SK-N-MC (cell line): Measurements from ENCODE around the gene DPYD.

Experiments
- DNase-seq: peaks from one replicate; pipeline ENCODE4 v3.0.0-alpha.2; 2011; ENCODE audit warnings: low read depth, low spot score
- H3K27ac ChIP-seq: fragments of 200-600 bp; sonication (generic); 2 replicates; pipeline ENCODE4 v1.5.1; 2016; ENCODE audit warnings: mixed run types
- H3K36me3 ChIP-seq: fragments of 200-600 bp; sonication (generic); 2 replicates; pipeline ENCODE4 v1.6.1; 2017; ENCODE audit warnings: antibody characterized with exemption, low read length, mixed read lengths; ENCODE audit not compliant: insufficient read depth
- H3K4me3 ChIP-seq: fragments of 200-600 bp; sonication (generic); 2 replicates; pipeline ENCODE4 v1.5.1; 2016
- H3K9ac ChIP-seq: fragments of 200-600 bp; sonication (generic); 2 replicates; pipeline ENCODE4 v1.8.0; 2017; ENCODE audit warnings: mixed run types, mixed read lengths; ENCODE audit not compliant: insufficient read length
- H3K9me3 ChIP-seq: fragments of 200-600 bp; sonication (generic); 2 replicates; pipeline ENCODE4 v1.6.1; 2017; ENCODE audit warnings: low read depth, mild to moderate bottlenecking, antibody characterized with exemption, low read length, moderate library complexity, mixed read lengths
- EZH2 ChIP-seq: fragments of 200-600 bp; sonication (generic); IDR thresholded peaks from one replicate; pipeline ENCODE4 v1.6.1; 2017; ENCODE audit warnings: antibody characterized with exemption
- FOXP2 ChIP-seq: optimal IDR thresholded peaks from 2 replicates; pipeline ENCODE3; 2011; ENCODE audit warnings: mild to moderate bottlenecking, moderate library complexity; ENCODE audit not compliant: insufficient read depth; ENCODE audit errors: extremely low read length, control extremely low read depth
- POLR2AphosphoS5 ChIP-seq: IDR thresholded peaks from 2 replicates; pipeline ENCODE4 v1.6.1; 2012; ENCODE audit warnings: mild to moderate bottlenecking, low read depth, low read length, borderline replicate concordance

The DPYD gene

DNA sequence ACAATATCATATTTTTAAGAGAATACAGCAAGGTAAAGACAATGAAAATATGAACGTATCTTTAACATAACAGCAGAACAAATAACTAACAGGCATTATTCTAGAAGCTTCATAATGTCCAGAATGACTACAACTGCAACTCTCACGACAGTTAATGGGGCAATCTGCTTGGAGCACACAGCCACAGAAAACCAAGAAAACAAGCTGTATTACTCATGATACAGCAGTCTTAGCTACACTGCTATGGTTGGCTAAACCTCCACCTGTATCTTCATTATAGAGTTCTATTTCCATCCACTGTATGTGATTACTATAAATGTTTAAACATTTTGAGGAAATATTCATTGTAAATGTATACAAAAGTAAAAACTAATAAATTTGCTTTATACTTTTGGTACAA lies 139.9 kb downstream of the DPYD start:
- H3K9ac ChIP-seq = no peak overlapping the region
- no peaks in the 10 kb centered on the region for H3K9me3 ChIP-seq
- no peaks in the 10 kb centered on the region for H3K36me3 ChIP-seq
- no peak overlapping the region for H3K4me3 ChIP-seq
- TF ChIP-seq FOXP2 (no peak), EZH2 (no peak), POLR2AphosphoS5 (no peak)
- no peak overlapping the region for H3K27ac ChIP-seq
- no peak for DNase-seq

GRCh38 chr1:97778718-97779117 lies 142.1 kb downstream of the DPYD start:
- no peak overlapping the region for H3K4me3 ChIP-seq
- H3K9ac ChIP-seq = no peak overlapping the region
- no peaks in the 10 kb centered on the region for H3K36me3 ChIP-seq
- no peak overlapping the region for H3K27ac ChIP-seq
- TF ChIP-seq FOXP2 (no peak), POLR2AphosphoS5 (no peak), EZH2 (no peak)
- H3K9me3 ChIP-seq = no peaks in the 10 kb centered on the region
- DNase-seq = no peak

- Histone ChIP-seq H3K36me3 (no peaks in the 10 kb centered on the region), H3K27ac (no peak overlapping the region), H3K9ac (no peak overlapping the region), H3K4me3 (no peak overlapping the region), H3K9me3 (no peaks in the 10 kb centered on the region)
- DNase-seq = no peak
- TF ChIP-seq POLR2AphosphoS5 (no peak), FOXP2 (no peak), EZH2 (no peak)
Measured at GRCh38 chr1:97770376-97770775, 150.5 kb downstream of the DPYD start.

DNA sequence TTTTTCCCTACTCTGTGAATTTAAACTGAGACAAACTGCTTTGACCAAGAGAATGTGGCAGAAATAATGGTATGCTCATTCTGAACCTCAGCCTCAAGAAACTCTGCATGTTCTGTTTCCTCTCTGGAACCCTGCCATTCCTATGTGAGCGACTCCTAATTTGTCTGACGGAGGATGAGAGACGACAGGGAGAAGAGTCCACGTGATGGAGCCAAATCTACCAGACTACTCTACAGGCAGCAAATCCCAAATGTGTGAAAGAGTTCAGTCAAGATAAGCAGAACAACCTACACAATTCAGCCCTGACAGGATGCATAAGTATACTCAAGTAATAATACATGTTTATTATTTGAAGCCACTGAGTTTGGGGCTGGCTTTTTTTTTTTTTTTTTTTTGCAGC lies 153.5 kb downstream of the DPYD start:
- H3K9ac ChIP-seq = no peak overlapping the region
- no peak for TF ChIP-seq EZH2
- no peak for TF ChIP-seq FOXP2
- TF ChIP-seq POLR2AphosphoS5 = no peak
- H3K4me3 ChIP-seq = no peak overlapping the region
- H3K27ac ChIP-seq = no peak overlapping the region
- no peaks in the 10 kb centered on the region for H3K36me3 ChIP-seq
- no peak for DNase-seq
- no peaks in the 10 kb centered on the region for H3K9me3 ChIP-seq

- H3K27ac ChIP-seq = no peak overlapping the region
- no peak for TF ChIP-seq EZH2
- TF ChIP-seq POLR2AphosphoS5 = no peak
- no peak for TF ChIP-seq FOXP2
- DNase-seq = no peak
- H3K4me3 ChIP-seq = no peak overlapping the region
- H3K9ac ChIP-seq = no peak overlapping the region
- no peaks in the 10 kb centered on the region for H3K36me3 ChIP-seq
- no peaks in the 10 kb centered on the region for H3K9me3 ChIP-seq
Measured at GRCh38 chr1:97764991-97765390, 155.8 kb downstream of the DPYD start.

DNA sequence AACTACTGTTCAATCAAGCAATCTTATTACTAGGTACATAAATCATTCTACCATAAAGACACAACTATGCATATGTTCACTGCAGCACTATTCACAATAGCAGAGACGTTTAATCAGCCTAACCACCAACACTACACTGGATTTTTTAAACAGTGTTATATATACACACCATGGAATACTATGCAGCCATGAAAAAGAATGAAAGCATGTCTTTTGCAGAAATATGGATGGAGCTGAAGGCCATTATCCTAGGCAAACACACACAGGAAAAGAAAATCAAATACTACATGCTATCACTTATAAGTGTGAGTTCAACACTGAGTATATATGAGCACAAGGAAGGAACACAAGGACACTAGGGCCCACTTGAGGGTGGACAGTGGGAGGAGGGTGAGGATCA lies 159.2 kb downstream of the DPYD start:
- Histone ChIP-seq H3K4me3 (no peak overlapping the region), H3K36me3 (no peaks in the 10 kb centered on the region), H3K27ac (no peak overlapping the region), H3K9ac (no peak overlapping the region), H3K9me3 (no peaks in the 10 kb centered on the region)
- no peak for TF ChIP-seq POLR2AphosphoS5
- no peak for TF ChIP-seq FOXP2
- no peak for TF ChIP-seq EZH2
- DNase-seq = no peak

DNA sequence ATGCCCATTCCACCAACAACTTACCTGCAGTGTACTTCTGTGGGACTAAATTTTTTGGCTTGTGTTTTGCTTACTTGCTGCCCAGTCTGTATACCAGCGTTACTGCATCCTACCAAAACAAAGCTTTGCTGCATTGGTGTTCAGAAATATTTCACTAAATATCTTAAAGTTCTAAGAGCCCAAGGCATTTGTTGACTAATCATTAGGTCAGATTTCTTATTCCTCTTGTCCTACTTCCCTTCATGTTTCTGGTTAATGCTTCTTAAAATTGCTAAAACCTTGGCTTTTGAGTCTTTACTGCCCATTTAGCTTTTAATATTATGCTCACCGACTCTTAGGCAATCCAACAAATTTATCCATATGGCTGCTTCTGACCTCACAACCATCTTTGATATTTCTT lies 161.8 kb downstream of the DPYD start:
- TF ChIP-seq EZH2 (no peak), POLR2AphosphoS5 (no peak), FOXP2 (no peak)
- Histone ChIP-seq H3K4me3 (no peak overlapping the region), H3K9ac (no peak overlapping the region), H3K36me3 (no peaks in the 10 kb centered on the region), H3K9me3 (no peaks in the 10 kb centered on the region), H3K27ac (no peak overlapping the region)
- DNase-seq = no peak

- no peak for DNase-seq
- Histone ChIP-seq H3K27ac (no peak overlapping the region), H3K9ac (no peak overlapping the region), H3K4me3 (no peak overlapping the region), H3K36me3 (no peaks in the 10 kb centered on the region), H3K9me3 (no peaks in the 10 kb centered on the region)
- TF ChIP-seq FOXP2 (no peak), POLR2AphosphoS5 (no peak), EZH2 (no peak)
Measured at GRCh38 chr1:97758541-97759057, 162.2 kb downstream of the DPYD start.

DNA sequence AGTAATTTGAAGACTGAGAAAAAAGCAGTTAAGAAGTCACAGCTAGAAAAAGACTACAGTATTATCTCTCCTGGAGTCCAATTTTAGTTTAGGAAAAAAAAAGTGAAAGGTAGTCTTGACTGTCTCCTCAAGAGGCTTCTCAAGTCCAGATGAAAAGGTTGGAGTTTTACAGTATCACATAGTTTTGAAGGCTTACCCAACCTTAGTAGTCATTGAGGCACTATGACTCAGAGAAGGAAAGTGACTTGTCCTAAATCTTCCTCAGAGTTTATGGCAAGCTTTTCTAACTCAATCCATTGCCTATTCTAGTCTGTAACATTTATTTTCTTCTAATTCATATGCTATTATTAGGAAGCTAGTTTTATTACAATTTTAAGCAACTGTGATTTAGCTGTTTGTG lies 174.9 kb downstream of the DPYD start:
- Histone ChIP-seq H3K9ac (no peak overlapping the region), H3K27ac (no peak overlapping the region), H3K4me3 (no peak overlapping the region), H3K36me3 (no peaks in the 10 kb centered on the region), H3K9me3 (no peaks in the 10 kb centered on the region)
- TF ChIP-seq FOXP2 (no peak), EZH2 (no peak), POLR2AphosphoS5 (no peak)
- DNase-seq = no peak
